DMS79 (cell line): ENCODE data around the gene ZNF783.

Experiments used
- DNase-seq: peaks from one replicate; lab custom pipeline; 2025; lab: John Stamatoyannopoulos, UW

Gene ZNF783

DNA sequence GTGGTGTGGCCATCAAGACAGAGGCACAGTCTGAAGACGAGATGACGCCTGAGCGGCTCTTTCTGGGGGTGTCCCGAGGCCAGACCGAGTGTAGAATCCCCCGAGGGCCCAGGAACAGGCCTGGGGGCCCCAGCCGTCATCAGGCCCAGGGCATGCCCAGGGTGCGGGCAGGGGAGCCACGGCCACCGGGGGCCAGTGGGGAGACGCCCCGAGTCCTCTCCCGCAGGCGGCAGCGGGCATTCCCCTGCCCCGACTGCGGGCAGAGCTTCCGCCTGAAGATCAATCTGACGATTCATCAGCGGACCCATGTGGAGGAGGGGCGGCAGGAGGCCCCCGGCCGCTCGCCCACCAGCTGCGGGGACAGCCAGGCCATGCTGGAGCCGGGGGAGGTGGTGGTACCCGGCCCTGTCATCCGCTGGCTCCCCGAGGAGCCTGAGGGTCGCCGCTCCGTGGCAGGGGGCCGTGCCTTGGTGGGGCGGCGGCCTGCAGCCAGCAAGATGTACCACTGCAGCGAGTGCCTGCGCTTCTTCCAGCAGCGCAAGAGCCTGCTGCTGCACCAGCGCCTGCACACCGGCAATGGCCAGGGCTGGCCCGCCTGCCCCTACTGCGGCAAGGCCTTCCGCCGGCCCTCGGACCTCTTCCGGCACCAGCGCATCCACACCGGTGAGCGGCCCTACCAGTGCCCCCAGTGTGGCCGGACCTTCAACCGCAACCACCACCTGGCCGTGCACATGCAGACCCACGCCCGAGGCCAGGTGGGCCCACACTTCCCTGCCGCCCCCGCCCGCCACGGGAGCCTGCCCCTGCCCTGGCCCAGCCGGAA lies 19.7 kb downstream of the ZNF783 start:
- DNase-seq = no peak

DNA sequence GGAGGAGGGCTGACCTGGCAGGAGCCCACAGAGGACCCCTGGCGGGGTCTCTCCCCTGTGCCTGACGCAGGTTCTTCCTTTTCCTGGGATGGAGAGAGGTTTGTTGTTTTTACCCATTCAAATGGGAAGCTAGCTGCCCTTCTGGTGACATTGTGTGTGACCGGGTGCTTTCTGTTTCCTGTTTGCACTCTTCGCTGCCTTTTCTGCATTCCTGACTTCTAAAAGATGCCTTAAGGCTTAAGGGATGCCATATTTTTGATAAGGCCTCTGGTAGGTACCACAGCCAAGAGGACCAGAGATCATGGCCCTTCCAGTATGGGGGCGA lies 20.3 kb downstream of the ZNF783 start:
- no peak for DNase-seq

GRCh38 chr7:149283321-149283720 lies 21.3 kb downstream of the ZNF783 start:
- no peak for DNase-seq

- peak; percentile 4 for DNase-seq
Observed at GRCh38 chr7:149284343-149284742, 22.3 kb downstream of the ZNF783 start.

DNA sequence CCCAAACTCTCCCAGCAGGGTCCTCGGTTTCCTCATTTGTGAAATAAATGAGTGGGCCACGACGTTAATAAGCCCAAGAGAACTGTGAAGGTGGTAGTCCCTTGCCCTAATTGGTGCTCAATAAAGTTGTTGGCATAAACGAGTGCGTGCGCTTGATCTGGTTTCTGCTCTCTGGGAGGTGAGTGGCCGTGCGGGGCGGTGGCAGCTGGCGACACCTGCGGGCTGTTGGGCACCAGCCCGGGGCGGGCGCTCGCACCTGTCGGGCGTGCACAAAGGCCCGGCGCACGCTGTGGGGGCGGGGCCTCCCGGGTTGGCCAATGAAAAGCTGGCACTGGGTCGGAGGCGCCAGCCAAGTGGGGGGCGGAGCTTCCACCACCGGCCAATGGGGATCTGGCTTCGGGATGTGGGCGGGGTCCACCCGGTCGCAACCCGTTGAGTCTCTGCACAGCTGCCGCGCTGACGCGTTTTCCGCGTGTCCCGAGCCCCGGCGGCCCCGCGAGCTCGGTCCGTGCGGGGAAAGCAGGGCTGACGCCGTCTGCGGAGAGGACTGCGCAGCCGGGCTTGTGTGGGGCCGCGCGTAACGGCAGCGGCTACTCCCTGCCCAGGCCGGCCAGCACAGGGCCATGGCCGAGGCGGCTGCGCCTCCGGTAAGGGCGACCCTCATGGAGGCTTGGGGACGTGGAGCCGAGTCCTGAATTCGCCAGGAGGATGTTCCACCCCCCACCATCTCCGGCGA lies 23.0 kb downstream of the ZNF783 start:
- peak; percentile 89 for DNase-seq

DNA sequence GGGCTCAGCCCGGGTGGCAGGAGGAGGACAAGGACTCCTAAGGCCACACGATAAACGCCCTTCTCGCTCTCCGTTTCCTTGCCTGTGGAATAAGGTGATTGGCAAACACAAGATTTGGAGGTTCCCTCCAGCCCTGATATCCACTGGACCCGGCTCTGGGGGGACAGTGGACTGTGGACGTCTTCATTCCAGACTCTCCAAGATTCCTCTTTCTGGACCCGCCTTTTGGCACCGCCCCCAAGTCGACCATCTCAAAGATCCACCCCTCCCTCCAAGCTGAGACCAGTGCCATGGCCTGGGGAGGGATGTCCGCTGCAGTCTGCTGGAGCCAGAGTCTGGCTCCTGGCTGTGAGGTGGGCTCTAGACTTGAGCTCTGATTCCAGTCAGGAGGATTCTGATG lies 23.6 kb downstream of the ZNF783 start:
- DNase-seq = no peak

DNA sequence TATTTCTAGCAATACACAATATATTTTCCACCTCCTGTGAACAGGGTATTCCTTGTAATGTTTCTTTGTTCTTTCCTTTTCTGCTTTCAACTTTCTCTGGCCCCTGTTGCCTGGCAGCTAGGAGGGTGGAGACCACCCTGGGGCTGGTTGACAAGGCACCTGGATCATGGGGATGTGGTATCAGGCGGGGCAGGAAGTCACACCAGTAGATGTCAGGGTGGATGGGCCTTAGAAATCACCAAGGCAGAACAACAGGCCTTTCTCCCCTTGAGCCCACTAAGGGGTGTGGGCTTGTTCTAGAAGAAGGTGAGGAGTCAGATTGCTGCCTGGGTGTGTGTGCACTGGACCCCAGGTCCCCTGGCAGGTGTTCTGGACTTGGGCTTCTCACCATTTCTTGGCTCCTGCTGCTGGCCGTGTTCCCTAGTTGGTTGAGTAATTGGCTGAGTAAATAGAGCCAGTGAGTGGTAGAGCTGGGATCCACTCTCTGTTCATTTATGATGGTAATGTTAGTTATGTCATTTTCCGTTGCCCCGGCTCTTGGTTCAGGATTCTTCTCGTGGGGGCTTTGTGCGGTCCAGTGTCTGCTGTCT lies 24.9 kb downstream of the ZNF783 start:
- no peak for DNase-seq

GRCh38 chr7:149287622-149288021 lies 25.6 kb downstream of the ZNF783 start:
- DNase-seq = no peak

- DNase-seq = no peak
Observed at GRCh38 chr7:149289262-149289661, 27.3 kb downstream of the ZNF783 start.

DNA sequence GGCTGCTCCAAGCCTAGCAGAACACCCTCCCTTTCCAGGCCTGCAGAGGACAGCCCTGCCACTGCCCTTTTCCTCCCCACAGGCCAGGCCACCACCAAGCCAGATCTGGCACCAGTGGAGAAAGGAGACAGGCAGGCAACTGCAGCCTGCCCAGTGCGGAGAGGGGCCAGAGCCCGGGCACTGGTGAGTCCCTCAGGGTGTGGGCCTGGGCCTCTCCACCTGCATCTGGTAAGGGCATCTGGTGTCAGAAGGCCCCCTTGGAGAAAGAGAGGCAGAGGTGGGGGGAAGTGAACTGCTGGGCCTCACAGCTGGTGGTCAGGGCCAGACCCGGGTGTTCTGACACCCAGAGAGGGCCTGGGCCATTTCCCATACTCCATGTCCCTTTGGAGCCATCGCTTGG lies 27.9 kb downstream of the ZNF783 start:
- DNase-seq = no peak

GRCh38 chr7:149291036-149291780 lies 29.2 kb downstream of the ZNF783 start:
- DNase-seq = no peak

GRCh38 chr7:149291781-149292461 lies 29.9 kb downstream of the ZNF783 start:
- no peak for DNase-seq

DNA sequence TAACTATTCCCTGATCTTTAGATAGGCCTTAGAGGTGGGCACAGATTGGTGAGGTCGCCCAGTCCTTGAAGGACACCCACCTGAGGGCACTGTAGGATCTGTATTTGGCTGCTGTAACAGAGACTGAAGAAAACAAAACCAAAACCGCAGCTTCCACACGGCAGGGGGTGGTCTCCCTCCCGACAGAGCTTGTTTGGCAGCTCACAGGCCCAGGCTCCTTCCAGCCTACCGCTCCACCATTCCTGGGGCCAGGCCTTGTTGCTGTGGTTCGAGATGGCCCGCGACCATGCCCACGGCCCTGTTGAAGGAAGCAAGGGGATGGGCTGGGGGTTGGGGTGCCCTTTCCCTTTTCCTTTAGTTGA lies 30.4 kb downstream of the ZNF783 start:
- DNase-seq = no peak

DNA sequence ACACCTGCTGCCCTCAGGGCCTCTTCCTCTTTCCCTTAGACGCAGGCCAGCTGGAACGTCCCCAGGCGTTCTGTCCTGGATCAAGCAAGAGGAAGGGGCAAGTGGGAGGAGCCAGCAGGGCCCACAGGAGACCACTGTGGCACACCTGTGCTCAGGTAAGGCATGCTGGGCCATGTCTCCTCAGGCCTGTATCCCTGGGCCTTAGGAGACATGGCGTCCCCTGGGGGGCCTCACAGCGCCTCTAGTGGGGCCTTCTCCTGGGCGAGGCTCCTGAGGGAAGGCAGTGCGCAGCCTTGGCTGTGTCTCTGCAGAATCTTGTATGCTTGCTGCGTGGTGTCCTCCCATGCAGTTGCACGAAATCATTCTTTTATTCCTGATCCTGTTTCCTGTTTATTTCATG lies 31.3 kb downstream of the ZNF783 start:
- DNase-seq = no peak

DNA sequence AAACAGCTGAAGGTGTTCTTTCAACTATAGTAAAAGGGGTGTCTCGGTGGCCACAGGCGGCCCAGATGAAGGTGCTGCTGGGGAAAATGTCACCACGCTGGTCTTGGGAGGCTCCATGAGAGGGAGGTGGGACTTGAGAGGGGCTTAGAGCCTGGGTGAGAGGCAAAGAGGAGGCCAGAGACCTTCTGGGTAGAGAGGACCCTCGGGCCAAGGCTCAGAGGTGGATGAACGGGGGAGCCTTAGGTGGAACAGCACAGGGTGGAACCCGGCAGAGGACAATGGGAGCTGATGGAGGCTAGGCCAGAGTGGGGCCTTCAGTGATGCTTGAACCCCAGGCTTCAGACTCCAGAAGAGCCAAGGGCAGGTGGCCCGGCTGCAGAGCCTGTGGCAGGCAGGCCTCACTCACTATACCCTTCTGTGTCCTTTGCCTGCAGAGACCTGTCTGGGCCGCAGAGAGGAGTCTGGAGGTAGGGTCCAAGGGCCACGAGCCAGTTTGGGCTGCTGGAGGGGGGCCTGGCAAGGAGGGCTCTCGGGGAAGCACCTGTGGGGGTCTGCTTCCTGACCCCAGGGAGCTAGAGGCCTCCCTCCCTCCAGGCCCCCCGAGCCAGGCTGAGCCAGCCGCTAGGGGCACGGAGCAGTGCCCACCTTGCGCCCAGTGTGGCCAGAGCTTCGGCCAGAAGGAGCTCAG lies 32.1 kb downstream of the ZNF783 start:
- DNase-seq = no peak

DNA sequence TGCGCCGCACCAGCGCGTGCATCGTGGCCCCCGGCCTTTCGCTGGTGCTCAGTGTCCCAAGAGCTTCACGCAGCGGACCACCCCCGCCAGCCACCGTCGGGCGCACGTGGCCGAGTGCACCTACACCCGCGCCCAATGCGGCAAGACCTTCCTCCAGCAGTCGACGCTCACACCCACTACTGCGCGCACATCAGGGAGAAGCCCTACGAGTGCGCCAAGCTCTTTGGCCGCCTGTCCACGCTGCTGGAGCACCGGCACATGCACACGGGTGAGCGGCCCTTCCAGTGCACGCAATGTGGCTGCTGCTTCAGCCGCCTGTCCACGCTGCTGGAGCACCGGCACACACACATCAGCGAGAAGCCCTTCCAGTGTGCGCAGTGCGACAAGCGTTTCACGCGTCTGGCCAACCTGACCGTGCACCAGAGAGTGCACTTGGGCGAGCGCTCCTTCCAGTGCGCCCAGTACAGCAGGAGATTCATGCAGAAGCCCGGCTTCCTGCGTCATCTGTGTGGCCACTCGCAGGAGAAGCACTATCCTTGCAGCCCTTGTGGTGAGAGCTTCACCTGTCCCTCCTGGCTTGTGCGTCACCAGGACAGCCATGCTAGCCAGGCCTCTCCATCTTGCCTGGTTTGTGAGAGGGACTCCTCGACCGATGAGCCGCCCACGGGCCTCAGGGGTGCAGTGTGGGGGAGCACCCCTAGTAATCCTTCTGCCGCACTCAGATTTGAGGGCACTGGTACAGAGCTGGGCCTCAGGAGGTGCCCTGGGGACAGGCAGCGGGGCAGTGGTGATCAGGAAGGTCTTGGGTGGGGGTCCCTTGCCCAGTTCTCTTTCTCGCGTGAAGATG lies 32.9 kb downstream of the ZNF783 start:
- no peak for DNase-seq

- DNase-seq = no peak
Observed at GRCh38 chr7:149295481-149295850, 33.5 kb downstream of the ZNF783 start.

DNA sequence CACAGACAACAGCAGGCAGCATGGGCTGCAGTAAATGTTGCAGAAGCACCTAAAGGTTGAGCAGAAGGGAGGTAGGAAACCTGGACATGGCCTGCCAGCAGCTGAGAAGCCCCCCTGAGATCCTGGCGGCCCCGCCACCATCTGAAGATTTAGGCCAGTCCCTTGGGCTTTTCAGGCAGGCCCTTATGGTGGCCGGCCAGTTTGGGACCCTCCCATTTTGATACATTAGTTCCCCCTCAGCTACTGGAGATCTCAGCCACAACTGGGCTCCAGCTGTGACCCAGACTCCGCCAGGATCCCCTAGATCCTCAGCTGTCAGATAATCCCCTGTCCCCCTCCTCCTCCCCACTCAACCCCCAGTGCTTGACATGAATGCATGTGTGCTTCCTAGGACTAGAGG lies 34.4 kb downstream of the ZNF783 start:
- no peak for DNase-seq

- DNase-seq = no peak
Observed at GRCh38 chr7:149297034-149297755, 35.2 kb downstream of the ZNF783 start.
